Esophagus squamous epithelium (tissue), 5 donors: ENCODE results near the gene RC3H1. TPM values are rescaled to one million over a fixed set of nuclear protein-coding genes. Genes with fewer than 3 reads are reported as not detected.

ENCODE experiments used
- DNase-seq: peaks from one replicate; lab custom pipeline; 2025; lab: John Stamatoyannopoulos, UW
- H3K27ac ChIP-seq, 4 donors: fragments of 200-600 bp; sonication (generic); one replicate each; pipeline ENCODE4 v1.5.1; 2016 to 2019; ENCODE audit warnings: mild to moderate bottlenecking in 1 of 4
- H3K27me3 ChIP-seq, 4 donors: fragments of 200-600 bp; sonication (generic); 1 replicate in 3 of 4; 2 replicates in 1 of 4; pipeline versions ENCODE4 v1.5.1 to v1.6.0; 2017 to 2021; ENCODE audit warnings: antibody characterized with exemption in 1 of 4
- H3K36me3 ChIP-seq, 3 donors: fragments of 200-600 bp; sonication (generic); one replicate each; pipeline ENCODE4 v1.5.1; 2016 to 2019
- H3K4me1 ChIP-seq, 3 donors: fragments of 200-600 bp; sonication (generic); one replicate each; pipeline ENCODE4 v1.5.1; 2017 to 2019
- H3K4me3 ChIP-seq, 4 donors: fragments of 200-600 bp; sonication (generic); 1 replicate in 3 of 4; 2 replicates in 1 of 4; pipeline ENCODE4 v1.5.1; 2016 to 2019; ENCODE audit warnings: mild to moderate bottlenecking in 2 of 4, moderate library complexity in 1 of 4
- H3K9me3 ChIP-seq, 3 donors: fragments of 200-600 bp; sonication (generic); one replicate each; pipeline ENCODE4 v1.5.1; 2016 to 2019
- POLR2A ChIP-seq, 4 donors: fragments of 450-650 bp; IDR thresholded peaks; one replicate each; pipeline ENCODE4 v1.6.1; 2017; ENCODE audit warnings: antibody characterized with exemption in 4 of 4, mild to moderate bottlenecking in 4 of 4, moderate library complexity in 3 of 4
- WGBS, 2 donors: methylation state at CpG; one replicate each; pipeline ENCODE4 v1.1.5; 2018; 5-methylcytosine and 5-hydroxymethylcytosine counted together
- intact Hi-C: fragments of 100-400 bp; cut with DNase I; formaldehyde crosslinking; loops from one replicate; pipeline ENCODE4 v1.15.0; 2022
- total RNA-seq, 4 donors: library from RNA; depleted of rRNA; stranded (reverse); fragments of >200 nt; gene quantifications; one replicate each; pipeline ENCODE4 v1.1.0, GENCODE V29; 2016
- TF ChIP-seq, protein P1 (sequence below), 6 experiments: fragments of 450-650 bp in 4 of 6; fragments of 200-600 bp in 2 of 6; sonication (generic) in 2 of 6; IDR thresholded peaks; one replicate each; pipeline ENCODE4 v1.5.1; 2016 to 2019; ENCODE audit warnings: antibody characterized with exemption in 6 of 6, mild to moderate bottlenecking in 4 of 6, moderate library complexity in 4 of 6
- donor health status: DM: yes; HTN: yes; CAD: no.

Gene RC3H1
- total RNA-seq, 4 donors from 2014 or later = 19.6 to 31.9 (median 28.0) TPM

DNA sequence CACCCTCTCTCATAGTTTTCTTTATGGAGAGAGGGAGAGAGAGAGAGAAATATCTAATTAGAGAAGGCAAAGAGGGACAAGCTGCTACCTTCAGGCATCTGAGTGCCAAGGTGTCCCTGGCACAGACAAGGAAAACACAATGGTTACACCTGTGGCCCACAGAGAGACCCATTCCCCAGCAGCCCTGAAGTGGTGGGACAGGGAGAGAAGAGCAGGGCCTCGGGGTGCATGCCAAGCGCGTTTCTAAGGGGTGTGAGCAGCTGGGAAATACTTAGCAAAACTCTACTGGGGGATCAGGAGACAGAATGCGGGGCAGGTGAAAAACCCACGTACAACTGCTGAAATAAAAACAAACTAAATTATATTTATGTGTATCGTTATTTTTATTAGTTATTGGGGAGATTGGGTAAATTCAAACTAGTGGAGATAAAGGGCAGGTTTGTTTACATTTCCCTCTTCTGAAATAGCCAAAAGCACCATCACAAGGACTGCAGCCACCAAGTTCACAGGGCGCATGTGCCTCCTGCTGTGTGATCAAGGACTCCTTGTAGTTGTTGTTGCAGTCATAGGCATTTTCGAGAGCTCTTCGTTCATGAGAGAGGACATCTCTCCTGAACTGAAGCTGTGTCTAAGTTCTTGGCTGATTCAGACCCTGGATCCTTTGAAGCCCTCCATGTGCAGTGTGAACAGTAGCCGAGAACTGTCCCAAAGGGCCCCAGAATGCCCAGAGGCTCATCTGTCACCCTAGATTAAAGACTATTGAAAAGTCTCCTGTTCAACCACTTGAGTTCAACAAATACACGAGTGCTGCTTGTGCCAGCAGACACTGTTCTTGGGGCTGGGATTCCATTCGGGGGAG is 104.3 kb downstream of the RC3H1 start:
- WGBS, 2 donors = 90 to 91% methylated on average over 9 to 10 of the region's 12 CpGs
- Histone ChIP-seq H3K9me3 (no peaks in the 10 kb centered on the region), H3K4me3 (no peak overlapping the region), H3K27me3 (no peaks in the 10 kb centered on the region), H3K4me1 (no peaks in the 10 kb centered on the region), H3K36me3 (no peaks in the 10 kb centered on the region), H3K27ac (no peak overlapping the region)
- intact Hi-C loops = no loop called here
- no peak for DNase-seq
- no peak for TF ChIP-seq POLR2A (IDR thresholded peaks at IDR 0.05)
- TF ChIP-seq, protein P1, sequence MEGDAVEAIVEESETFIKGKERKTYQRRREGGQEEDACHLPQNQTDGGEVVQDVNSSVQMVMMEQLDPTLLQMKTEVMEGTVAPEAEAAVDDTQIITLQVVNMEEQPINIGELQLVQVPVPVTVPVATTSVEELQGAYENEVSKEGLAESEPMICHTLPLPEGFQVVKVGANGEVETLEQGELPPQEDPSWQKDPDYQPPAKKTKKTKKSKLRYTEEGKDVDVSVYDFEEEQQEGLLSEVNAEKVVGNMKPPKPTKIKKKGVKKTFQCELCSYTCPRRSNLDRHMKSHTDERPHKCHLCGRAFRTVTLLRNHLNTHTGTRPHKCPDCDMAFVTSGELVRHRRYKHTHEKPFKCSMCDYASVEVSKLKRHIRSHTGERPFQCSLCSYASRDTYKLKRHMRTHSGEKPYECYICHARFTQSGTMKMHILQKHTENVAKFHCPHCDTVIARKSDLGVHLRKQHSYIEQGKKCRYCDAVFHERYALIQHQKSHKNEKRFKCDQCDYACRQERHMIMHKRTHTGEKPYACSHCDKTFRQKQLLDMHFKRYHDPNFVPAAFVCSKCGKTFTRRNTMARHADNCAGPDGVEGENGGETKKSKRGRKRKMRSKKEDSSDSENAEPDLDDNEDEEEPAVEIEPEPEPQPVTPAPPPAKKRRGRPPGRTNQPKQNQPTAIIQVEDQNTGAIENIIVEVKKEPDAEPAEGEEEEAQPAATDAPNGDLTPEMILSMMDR (IDR thresholded peaks at IDR 0.05) = no peak

DNA sequence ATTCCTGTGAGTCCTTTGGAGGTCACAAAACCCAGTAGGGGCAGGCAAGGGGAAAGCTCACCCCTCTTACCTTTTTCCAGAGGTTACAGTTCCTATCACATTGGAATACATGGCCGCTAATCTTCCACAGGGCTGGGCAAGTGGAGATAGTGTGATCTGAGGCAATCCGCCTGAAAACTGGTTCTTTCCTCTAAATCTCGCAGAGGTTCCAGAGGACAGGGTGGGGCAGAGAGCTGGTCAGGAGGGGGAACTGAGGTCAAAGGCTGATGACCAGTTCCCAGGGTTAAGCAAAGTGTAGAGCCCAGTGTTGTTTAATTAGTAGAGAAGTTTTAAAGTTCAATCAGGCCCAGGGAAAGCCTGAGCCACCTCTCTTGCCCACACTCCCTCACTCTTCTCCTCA is 105.0 kb downstream of the RC3H1 start, which contains the start of gene SERPINC1:
TSS of gene SERPINC1 (minus strand) at position 179 of the 400 bp plus-strand sequence. CDS start at position 111, 68 bp downstream.
- intact Hi-C loops = no loop called here
- 93 to 100% methylated on average over 2 to 3 of the region's 3 CpGs for WGBS, 2 donors
- Histone ChIP-seq H3K4me1 (no peaks in the 10 kb centered on the region), H3K27ac (no peak within 1 kb of the TSS), H3K27me3 (no peaks in the 10 kb centered on the region), H3K9me3 (no peaks in the 10 kb centered on the region), H3K4me3 (no peak within 1 kb of the TSS), H3K36me3 (no peaks in the 10 kb centered on the region)
- TF ChIP-seq, protein P1 (IDR thresholded peaks at IDR 0.05) = no peak
- no peak for TF ChIP-seq POLR2A (IDR thresholded peaks at IDR 0.05)
- no peak for DNase-seq

DNA sequence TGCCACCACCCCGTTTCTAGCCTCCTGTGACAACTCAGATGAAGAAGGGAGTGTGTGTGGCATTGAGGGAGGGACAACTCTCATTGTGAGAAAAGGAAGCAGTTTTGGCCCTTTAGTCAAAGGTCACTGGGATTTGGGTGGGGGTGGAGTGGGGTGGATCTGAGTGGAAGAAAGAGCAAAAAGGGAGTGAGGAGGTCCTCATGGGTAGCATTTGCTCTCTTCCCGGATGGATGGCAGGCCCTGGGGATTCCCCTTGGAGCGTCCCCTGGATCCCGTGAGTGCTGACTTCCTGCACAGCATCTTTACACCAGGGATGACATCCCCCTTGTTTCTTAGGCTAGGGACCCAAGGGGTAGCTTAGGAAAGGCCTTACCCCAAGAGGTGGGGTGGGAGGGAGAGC is 105.5 kb downstream of the RC3H1 start:
- TF ChIP-seq, protein P1 (IDR thresholded peaks at IDR 0.05) = no peak
- TF ChIP-seq POLR2A (IDR thresholded peaks at IDR 0.05) = no peak
- 71 to 78% methylated on average over 4 of the region's 4 CpGs for WGBS, 2 donors
- intact Hi-C loops = no loop called here
- DNase-seq = no peak
- no peak overlapping the region for H3K27ac ChIP-seq
- H3K36me3 ChIP-seq = no peaks in the 10 kb centered on the region
- no peaks in the 10 kb centered on the region for H3K9me3 ChIP-seq
- H3K4me3 ChIP-seq = no peak overlapping the region
- no peaks in the 10 kb centered on the region for H3K27me3 ChIP-seq
- no peaks in the 10 kb centered on the region for H3K4me1 ChIP-seq

GRCh38 chr1:173915596-173915995 is 106.6 kb downstream of the RC3H1 start:
- intact Hi-C loops = no loop called here
- no peak for DNase-seq
- WGBS, 2 donors = 84 to 85% methylated on average over 2 of the region's 2 CpGs

More at GRCh38 chr1:173915596-173915995, 106.6 kb downstream of the RC3H1 start:
- no peaks in the 10 kb centered on the region for H3K36me3 ChIP-seq
- no peaks in the 10 kb centered on the region for H3K4me1 ChIP-seq
- H3K27me3 ChIP-seq = no peaks in the 10 kb centered on the region
- H3K27ac ChIP-seq = no peak overlapping the region
- no peak for TF ChIP-seq POLR2A (IDR thresholded peaks at IDR 0.05)
- TF ChIP-seq, protein P1 (IDR thresholded peaks at IDR 0.05) = no peak
- no peak overlapping the region for H3K4me3 ChIP-seq
- H3K9me3 ChIP-seq = no peaks in the 10 kb centered on the region
